NCI-H2107 treated with DMSO at 0.1 percent for 48 hours (cell line): ENCODE data around the gene TBX6.
A peak's percentile ranks its signal among the peaks of the same experiment; 100 is the strongest.

Experiments
- DNase-seq: peaks from one replicate; lab custom pipeline; 2025; ENCODE audit not compliant: unreplicated experiment; lab: John Stamatoyannopoulos, UW

TBX6 gene

GRCh38 chr16:30114411-30114810 lies 22.7 kb upstream of the TBX6 start:
- DNase-seq, result no peak

DNA sequence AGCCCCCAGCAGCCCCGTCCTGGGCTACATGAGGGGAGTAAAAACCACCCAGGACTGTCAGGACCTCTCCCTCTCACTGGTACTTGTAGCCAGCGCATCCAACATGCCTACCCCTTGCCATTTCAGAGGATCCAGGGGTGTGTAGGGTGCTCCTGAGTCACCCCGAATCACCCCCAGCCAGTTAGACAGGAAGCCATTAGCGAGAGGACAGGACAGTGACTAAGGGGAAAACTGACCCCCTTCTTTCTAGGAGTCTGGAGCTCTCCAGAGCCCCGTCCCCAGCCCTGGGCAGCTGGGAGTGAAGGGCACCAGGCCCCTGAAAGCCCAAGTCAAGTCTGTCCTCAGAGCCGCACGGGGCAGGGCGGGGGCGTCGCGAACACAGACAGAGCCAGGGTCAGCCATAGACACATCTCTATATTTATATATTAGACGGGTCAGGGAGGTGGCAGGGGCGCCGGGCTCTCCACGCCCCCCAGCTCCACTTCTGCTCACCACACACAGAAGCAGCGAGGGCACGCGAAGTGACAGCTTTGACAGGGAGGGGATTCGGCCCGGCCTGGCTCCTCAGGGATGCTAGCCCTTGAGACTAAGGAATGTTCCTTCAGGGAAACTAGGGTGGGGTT lies 22.1 kb upstream of the TBX6 start:
- no peak for DNase-seq

DNA sequence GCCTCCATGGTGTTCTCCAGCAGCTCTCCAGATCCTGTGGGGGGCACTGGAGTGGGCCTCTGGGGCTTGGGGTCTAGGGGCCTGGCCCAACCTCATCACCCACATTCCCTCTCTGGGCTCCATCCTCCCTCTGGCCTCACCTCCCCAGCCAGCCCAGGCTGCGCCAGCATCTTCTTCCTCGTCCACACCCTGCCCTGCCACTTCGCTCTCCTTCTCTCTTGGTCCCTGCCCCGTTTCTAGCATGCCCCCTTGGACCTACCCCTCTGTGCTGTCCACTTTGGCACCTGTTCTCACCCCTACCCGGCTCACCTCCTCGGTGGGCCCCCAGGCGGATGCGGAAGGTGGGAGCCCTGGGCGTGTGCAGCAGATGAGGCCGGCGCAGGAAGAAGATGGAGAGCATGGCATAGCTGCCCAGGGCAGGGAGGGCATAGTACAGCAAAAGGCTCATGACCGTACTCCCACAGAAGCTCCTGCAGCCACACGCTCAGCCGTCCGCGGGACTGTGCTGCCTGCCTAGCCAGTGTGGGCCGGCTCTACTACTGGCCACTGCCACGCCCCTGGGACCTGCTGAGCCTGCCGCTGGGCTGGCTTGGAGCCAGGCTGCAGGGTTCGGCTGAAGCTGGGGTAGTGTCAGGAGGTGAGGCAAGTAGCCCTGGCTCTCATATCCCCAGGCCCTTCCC lies 21.4 kb upstream of the TBX6 start, which contains the start of gene GDPD3:
TSS of gene GDPD3 (minus strand) at position 507 of the 680 bp plus-strand sequence. CDS start at position 448, 59 bp downstream.
- no peak for DNase-seq

DNA sequence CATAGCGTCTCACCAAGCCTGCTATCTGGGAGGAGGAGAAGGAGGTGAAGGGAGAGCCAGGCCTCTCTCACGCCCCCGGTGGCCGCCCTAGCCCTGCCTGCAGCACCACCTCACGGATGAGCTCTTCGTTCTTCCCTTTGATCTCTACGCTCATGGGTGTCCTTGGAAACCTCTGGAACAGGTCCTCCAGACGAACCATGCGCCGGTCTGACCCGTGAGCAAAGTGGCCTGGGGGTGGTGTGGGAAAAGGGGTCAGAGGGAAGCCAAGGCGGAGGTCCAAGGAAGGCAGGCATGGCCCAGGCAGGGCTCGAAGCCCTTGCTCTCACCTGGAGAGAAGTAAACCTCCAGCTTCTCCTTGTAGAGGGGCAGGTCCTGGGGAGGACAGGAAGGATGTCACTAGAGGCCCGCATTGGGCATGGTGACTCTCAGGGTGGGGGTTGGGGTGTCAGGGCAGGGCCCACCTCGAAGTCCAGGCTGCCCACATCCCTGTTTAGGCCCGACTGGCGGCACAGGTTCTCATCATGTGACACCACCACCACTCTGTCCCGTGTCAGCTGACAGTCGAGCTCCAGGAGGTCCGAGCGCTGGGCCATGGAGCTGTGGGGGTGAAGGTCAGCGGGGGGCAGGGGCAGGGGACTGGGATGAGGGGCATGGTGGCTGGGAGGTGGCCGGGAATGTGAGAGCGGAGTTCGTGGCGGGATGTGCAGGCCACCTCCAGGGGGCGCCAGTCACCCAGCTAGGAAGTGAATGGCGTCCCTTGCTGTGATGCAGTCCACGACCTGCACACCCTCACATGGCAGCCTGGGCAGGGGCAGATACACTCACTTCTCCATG lies 20.7 kb upstream of the TBX6 start:
- DNase-seq, result no peak

DNA sequence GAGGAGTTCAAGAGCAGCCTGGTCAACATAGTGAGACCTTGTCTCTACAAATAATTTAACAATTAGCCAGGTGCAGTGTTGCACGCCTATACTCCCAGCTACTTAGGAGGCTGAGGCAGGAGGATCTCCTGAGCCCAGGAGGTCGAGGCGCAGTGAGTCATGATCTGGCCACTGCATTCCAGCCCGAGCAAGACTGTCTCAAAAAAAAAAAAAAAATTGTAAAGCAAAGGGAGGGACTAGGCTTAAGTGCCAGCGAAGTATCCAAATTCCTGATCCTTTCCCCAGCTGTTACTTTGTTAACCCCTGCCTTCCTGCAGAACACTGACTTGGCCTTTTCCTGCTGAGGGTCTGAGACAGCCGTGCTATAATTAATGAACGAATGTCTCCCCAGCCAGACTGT lies 18.9 kb upstream of the TBX6 start:
- DNase-seq, result no peak

DNA sequence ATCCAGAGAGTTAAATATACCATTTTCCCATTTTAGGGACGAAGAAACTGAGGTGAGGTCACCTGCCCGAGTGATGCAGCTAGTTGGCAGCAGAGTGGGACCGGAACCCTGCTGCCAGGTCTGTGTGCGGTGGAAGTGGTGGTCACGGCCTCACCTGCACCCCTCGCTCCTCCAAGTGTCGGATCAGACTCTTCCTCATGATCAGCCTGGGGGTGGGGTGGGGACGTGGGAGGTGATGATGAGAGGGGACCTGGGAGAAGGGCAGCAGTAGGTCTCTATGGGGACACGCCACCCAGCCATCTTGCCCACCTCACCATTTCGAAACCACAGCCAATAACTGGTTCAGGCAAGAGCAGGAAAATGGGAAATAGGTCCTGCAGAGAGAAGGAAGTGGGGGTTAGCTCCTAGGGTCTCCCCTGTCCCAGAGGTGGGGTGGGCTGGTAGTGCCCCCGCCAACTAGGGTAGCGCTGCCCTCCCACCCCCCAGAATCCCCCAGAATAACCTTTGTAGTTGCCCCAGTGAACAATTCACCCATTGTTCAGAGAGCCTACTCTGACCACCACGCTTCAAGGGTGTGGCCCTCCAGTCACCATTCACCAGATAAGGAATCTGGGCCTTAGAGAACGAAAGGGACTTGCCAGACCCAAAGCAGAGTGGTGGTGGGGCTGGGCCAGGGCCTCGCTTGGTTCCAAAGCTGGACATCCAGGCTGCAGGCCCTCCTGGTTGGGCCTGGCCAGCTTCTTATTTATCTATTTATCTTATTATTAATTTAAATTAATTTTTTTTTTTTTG lies 16.5 kb upstream of the TBX6 start:
- no peak for DNase-seq

GRCh38 chr16:30104492-30104891 lies 12.8 kb upstream of the TBX6 start:
- no peak for DNase-seq

- DNase-seq, result no peak
These were observed 12.4 kb upstream of the TBX6 start for GRCh38 chr16:30104090-30104489.

GRCh38 chr16:30096862-30097563 lies 5.3 kb upstream of the TBX6 start:
- DNase-seq, result no peak

DNA sequence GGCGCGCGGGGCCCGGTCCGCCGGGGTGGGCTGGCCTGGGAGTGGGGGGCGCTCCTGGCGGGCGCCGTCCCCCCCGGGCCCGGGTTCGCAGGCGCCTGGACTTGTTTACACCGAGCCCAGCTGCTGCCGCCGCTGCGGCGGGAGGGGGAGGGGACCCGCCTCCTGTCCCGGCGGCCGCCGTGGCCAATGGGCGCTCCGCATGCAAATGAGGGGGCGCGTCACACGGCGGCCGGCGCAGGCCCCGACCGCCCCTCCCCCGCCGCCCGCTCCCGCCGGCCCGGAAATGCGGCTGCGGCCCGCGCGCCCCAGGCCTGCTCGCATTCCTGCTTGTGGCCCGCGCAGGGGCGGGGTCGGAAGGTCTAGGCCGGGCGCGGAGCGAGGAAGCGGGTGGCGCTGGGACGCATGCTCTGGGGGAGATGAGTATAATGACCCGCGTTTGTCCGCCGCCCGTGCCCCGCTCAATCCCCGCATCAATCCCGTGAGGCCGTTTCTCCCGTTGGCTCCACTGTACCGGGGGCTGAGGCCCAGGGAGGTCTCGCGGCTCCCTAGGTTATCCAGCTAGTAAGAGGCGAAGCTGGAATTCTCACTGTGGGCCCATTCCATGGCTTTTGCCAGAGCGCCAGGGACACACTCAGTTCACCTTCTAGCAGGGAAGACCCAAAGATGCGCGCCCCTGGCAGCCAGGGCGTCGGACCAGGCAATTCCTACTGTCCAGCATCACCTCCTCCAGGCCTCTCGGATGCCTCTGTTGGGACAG lies 4.6 kb upstream of the TBX6 start, which contains the start of gene YPEL3:
TSS of gene YPEL3 (minus strand) at position 109 of the 757 bp plus-strand sequence. CDS start 731 bp downstream, outside the sequence.
- no peak for DNase-seq

DNA sequence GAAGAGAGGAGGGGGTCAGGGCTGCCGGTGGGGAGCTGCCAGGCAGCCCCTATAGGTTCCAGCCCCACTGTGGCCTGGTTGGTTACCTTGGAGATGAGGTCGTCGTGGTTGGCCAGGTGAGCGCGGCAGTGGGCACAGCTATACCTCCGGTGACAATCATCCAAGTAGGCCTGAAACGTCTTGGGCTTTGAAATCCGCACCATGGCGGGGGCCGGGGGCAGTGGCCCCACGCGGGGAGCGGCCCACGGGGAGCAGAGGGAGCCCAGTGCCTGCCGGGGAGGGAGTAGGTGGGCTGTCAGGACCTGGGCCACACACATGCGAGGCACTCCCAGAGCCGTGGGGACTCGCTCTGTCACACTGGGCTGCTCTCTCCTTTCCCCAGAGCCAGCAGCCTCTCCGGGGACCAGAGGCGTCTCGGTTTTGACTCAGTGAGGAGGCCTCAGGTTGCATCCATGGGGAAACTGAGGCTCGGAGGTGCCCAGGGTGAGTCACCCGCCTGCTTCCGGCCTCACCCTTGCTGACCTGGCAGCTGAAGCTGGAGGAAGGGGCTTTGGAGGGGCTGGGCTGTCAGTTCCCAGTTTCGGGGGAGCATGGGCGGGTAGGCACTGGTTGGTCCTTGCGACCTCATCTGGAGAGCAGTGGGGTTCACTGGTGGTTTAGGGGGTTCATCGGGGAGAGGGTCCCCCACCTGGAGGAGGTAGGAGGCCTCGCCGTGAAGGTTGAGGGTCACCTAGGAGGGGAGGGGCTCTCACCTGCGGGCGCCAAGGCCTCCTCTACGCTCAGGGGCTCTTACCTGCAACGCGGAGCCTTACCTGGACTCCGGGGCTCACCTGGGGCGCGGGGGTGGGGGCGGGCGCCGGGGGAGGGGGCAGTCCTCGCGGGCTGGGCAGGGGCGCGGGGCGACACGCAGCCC lies 3.7 kb upstream of the TBX6 start:
- DNase-seq, result no peak

- no peak for DNase-seq
These were observed 2.9 kb upstream of the TBX6 start for GRCh38 chr16:30094541-30095165.

DNA sequence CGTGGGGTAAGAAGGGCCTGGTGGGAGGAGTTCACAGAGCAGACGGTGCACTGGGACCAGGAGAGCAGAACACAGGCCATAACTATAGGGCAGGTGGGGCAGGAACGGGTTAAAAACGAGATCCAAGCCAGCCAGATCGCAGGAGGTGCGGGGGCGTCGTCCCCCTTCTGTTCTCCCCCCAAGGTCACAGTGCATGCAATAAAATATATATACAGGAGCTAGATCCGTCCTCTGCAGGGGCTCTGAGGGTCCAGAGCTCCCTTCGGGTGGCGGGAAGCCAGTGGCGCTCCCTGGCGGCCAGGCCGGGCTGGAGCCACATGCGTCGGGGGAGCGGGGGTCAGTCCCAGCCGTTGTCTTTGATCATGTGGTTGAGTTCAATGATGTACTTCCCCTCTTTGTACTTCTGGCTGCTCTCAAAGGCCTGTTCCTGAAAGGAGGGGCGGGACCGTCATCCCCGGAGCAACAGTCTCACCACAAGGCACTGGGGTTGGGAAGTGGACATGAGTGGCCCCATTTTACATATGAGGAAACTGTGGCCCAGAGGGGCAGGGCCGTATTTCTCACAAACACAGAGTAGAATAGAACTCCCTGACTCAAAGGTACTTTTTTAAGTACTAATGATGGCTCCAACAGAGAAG lies 768 bp upstream of the TBX6 start:
- DNase-seq, result peak; percentile 41

- DNase-seq, result no peak
These were observed 953 bp downstream of the TBX6 start for GRCh38 chr16:30090610-30091331.

- no peak for DNase-seq
These were observed 2.7 kb downstream of the TBX6 start for GRCh38 chr16:30088832-30089624.

DNA sequence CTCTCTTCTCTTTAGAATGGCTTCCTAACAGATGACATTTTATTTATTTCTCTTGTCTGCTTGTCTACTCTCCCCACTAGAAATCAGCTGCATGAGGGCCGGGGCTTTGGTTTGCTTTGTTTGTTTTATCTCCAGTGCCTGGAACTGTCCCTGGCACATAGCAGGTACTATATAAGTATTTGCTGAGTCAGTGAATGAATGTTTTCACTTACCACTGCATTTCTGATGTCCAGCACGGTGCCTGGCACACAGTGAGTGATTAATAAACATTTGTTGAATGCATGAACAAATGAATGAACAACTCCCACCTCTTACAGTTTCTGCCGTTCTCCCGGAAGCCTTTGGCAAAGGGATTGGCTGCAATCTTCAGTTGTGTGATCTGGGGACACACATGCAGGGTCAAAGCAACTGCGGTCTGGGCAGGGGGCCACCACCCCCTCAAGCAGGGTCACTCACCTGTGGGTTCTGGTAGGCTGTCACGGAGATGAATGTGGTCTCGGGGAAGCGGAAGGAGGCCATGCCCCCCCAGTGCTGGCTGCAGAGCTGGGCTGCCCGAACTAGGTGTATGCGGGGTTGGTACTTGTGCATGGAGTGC lies 3.4 kb downstream of the TBX6 start:
- DNase-seq, result no peak
